ENCODE results near the gene TACR1. TPM values are rescaled to one million over a fixed set of nuclear protein-coding genes. Genes with fewer than 3 reads are reported as not detected.
A peak's percentile ranks its signal among the peaks of the same experiment; 100 is the strongest.

The TACR1 gene
- total and polyA plus RNA-seq, 9 donors, result 0.07 to 0.54 (median 0.24) TPM

- Histone ChIP-seq H3K4me1 (ENCODE audit: control insufficient read depth, insufficient read depth, low read length) (no peaks in the 10 kb centered on the region), H3K4me3 (ENCODE audit: low read length) (no peak overlapping the region), H3K27ac (ENCODE audit: low read length) (no peak overlapping the region), H3K27me3 (ENCODE audit: control insufficient read depth, insufficient read depth, low read length) (no peaks in the 10 kb centered on the region), H3K36me3 (ENCODE audit: control insufficient read depth, insufficient read depth, low read length) (no peaks in the 10 kb centered on the region), H3K9me3 (replicated peaks; ENCODE audit: control insufficient read depth, low read depth, low read length) (no peaks in the 10 kb centered on the region)
- 100% methylated on average over 2 of the region's 3 CpGs for WGBS (ENCODE audit: insufficient coverage)
- no peak for DNase-seq
Measured at GRCh38 chr2:75030218-75031009, 168.9 kb downstream of the TACR1 start.

GRCh38 chr2:75027886-75028285 lies 171.4 kb downstream of the TACR1 start:
- Histone ChIP-seq H3K27ac (ENCODE audit: low read length) (no peak overlapping the region), H3K36me3 (ENCODE audit: control insufficient read depth, insufficient read depth, low read length) (no peaks in the 10 kb centered on the region), H3K27me3 (ENCODE audit: control insufficient read depth, insufficient read depth, low read length) (no peaks in the 10 kb centered on the region), H3K9me3 (replicated peaks; ENCODE audit: control insufficient read depth, low read depth, low read length) (no peaks in the 10 kb centered on the region), H3K4me1 (ENCODE audit: control insufficient read depth, insufficient read depth, low read length) (no peaks in the 10 kb centered on the region), H3K4me3 (ENCODE audit: low read length) (no peak overlapping the region)
- WGBS (ENCODE audit: insufficient coverage), result 100% methylated on average over 2 of the region's 2 CpGs
- no peak for DNase-seq

- no peaks in the 10 kb centered on the region for H3K36me3 ChIP-seq (ENCODE audit: control insufficient read depth, insufficient read depth, low read length)
- DNase-seq, result no peak
- WGBS (ENCODE audit: insufficient coverage), result 80% methylated on average over 1 of the region's 2 CpGs
- no peak overlapping the region for H3K4me3 ChIP-seq (ENCODE audit: low read length)
- no peak overlapping the region for H3K27ac ChIP-seq (ENCODE audit: low read length)
- no peaks in the 10 kb centered on the region for H3K4me1 ChIP-seq (ENCODE audit: control insufficient read depth, insufficient read depth, low read length)
- H3K27me3 ChIP-seq (ENCODE audit: control insufficient read depth, insufficient read depth, low read length), result no peaks in the 10 kb centered on the region
- no peaks in the 10 kb centered on the region for H3K9me3 ChIP-seq (replicated peaks; ENCODE audit: control insufficient read depth, low read depth, low read length)
Measured at GRCh38 chr2:75025633-75026380, 173.5 kb downstream of the TACR1 start.

- no peaks in the 10 kb centered on the region for H3K36me3 ChIP-seq (ENCODE audit: control insufficient read depth, insufficient read depth, low read length)
- no peak for DNase-seq
- H3K4me3 ChIP-seq (ENCODE audit: low read length), result no peak overlapping the region
- no peaks in the 10 kb centered on the region for H3K9me3 ChIP-seq (replicated peaks; ENCODE audit: control insufficient read depth, low read depth, low read length)
- H3K4me1 ChIP-seq (ENCODE audit: control insufficient read depth, insufficient read depth, low read length), result no peaks in the 10 kb centered on the region
- H3K27me3 ChIP-seq (ENCODE audit: control insufficient read depth, insufficient read depth, low read length), result no peaks in the 10 kb centered on the region
- H3K27ac ChIP-seq (ENCODE audit: low read length), result no peak overlapping the region
Measured at GRCh38 chr2:75025216-75025615, 174.1 kb downstream of the TACR1 start.

GRCh38 chr2:75023666-75024455 lies 175.5 kb downstream of the TACR1 start:
- H3K36me3 ChIP-seq (ENCODE audit: control insufficient read depth, insufficient read depth, low read length), result no peaks in the 10 kb centered on the region
- WGBS (ENCODE audit: insufficient coverage), result no CpG with 5 or more reads among the region's 3 CpGs
- H3K4me1 ChIP-seq (ENCODE audit: control insufficient read depth, insufficient read depth, low read length), result no peaks in the 10 kb centered on the region
- no peak overlapping the region for H3K4me3 ChIP-seq (ENCODE audit: low read length)
- no peak for DNase-seq
- no peak overlapping the region for H3K27ac ChIP-seq (ENCODE audit: low read length)
- no peaks in the 10 kb centered on the region for H3K9me3 ChIP-seq (replicated peaks; ENCODE audit: control insufficient read depth, low read depth, low read length)
- H3K27me3 ChIP-seq (ENCODE audit: control insufficient read depth, insufficient read depth, low read length), result no peaks in the 10 kb centered on the region

GRCh38 chr2:75022516-75022915 lies 176.8 kb downstream of the TACR1 start:
- no peaks in the 10 kb centered on the region for H3K9me3 ChIP-seq (replicated peaks; ENCODE audit: control insufficient read depth, low read depth, low read length)
- no peaks in the 10 kb centered on the region for H3K4me1 ChIP-seq (ENCODE audit: control insufficient read depth, insufficient read depth, low read length)
- H3K27ac ChIP-seq (ENCODE audit: low read length), result no peak overlapping the region
- no peaks in the 10 kb centered on the region for H3K27me3 ChIP-seq (ENCODE audit: control insufficient read depth, insufficient read depth, low read length)
- no CpG with 5 or more reads among the region's 1 CpG for WGBS (ENCODE audit: insufficient coverage)
- DNase-seq, result no peak
- no peak overlapping the region for H3K4me3 ChIP-seq (ENCODE audit: low read length)
- no peaks in the 10 kb centered on the region for H3K36me3 ChIP-seq (ENCODE audit: control insufficient read depth, insufficient read depth, low read length)

GRCh38 chr2:75021672-75022071 lies 177.6 kb downstream of the TACR1 start:
- H3K36me3 ChIP-seq (ENCODE audit: control insufficient read depth, insufficient read depth, low read length), result no peaks in the 10 kb centered on the region
- no CpG with 5 or more reads among the region's 1 CpG for WGBS (ENCODE audit: insufficient coverage)
- no peak overlapping the region for H3K27ac ChIP-seq (ENCODE audit: low read length)
- H3K9me3 ChIP-seq (replicated peaks; ENCODE audit: control insufficient read depth, low read depth, low read length), result no peaks in the 10 kb centered on the region
- no peak overlapping the region for H3K4me3 ChIP-seq (ENCODE audit: low read length)
- no peaks in the 10 kb centered on the region for H3K4me1 ChIP-seq (ENCODE audit: control insufficient read depth, insufficient read depth, low read length)
- DNase-seq, result no peak
- no peaks in the 10 kb centered on the region for H3K27me3 ChIP-seq (ENCODE audit: control insufficient read depth, insufficient read depth, low read length)

- Histone ChIP-seq H3K36me3 (ENCODE audit: control insufficient read depth, insufficient read depth, low read length) (no peaks in the 10 kb centered on the region), H3K4me1 (ENCODE audit: control insufficient read depth, insufficient read depth, low read length) (no peaks in the 10 kb centered on the region), H3K4me3 (ENCODE audit: low read length) (no peak overlapping the region), H3K27me3 (ENCODE audit: control insufficient read depth, insufficient read depth, low read length) (no peaks in the 10 kb centered on the region), H3K9me3 (replicated peaks; ENCODE audit: control insufficient read depth, low read depth, low read length) (no peaks in the 10 kb centered on the region), H3K27ac (ENCODE audit: low read length) (no peak overlapping the region)
- 92% methylated on average over 5 of the region's 11 CpGs for WGBS (ENCODE audit: insufficient coverage)
- DNase-seq, result no peak
Measured at GRCh38 chr2:75020476-75020875, 178.8 kb downstream of the TACR1 start.

- Histone ChIP-seq H3K4me1 (ENCODE audit: control insufficient read depth, insufficient read depth, low read length) (no peaks in the 10 kb centered on the region), H3K4me3 (ENCODE audit: low read length) (no peak overlapping the region), H3K27ac (ENCODE audit: low read length) (no peak overlapping the region)
Measured at GRCh38 chr2:75019790-75020189, 179.5 kb downstream of the TACR1 start.

GRCh38 chr2:75018162-75018561 lies 181.2 kb downstream of the TACR1 start:
- H3K36me3 ChIP-seq (ENCODE audit: control insufficient read depth, insufficient read depth, low read length), result no peaks in the 10 kb centered on the region
- no CpG with 5 or more reads among the region's 2 CpGs for WGBS (ENCODE audit: insufficient coverage)
- H3K27ac ChIP-seq (ENCODE audit: low read length), result no peak overlapping the region
- H3K9me3 ChIP-seq (replicated peaks; ENCODE audit: control insufficient read depth, low read depth, low read length), result no peaks in the 10 kb centered on the region
- no peaks in the 10 kb centered on the region for H3K27me3 ChIP-seq (ENCODE audit: control insufficient read depth, insufficient read depth, low read length)
- no peaks in the 10 kb centered on the region for H3K4me1 ChIP-seq (ENCODE audit: control insufficient read depth, insufficient read depth, low read length)
- peak; percentile 64 for DNase-seq
- no peak overlapping the region for H3K4me3 ChIP-seq (ENCODE audit: low read length)

More at GRCh38 chr2:75019790-75020189, 179.5 kb downstream of the TACR1 start:
- no peaks in the 10 kb centered on the region for H3K9me3 ChIP-seq (replicated peaks; ENCODE audit: control insufficient read depth, low read depth, low read length)
- DNase-seq, result no peak
- no peaks in the 10 kb centered on the region for H3K27me3 ChIP-seq (ENCODE audit: control insufficient read depth, insufficient read depth, low read length)
- H3K36me3 ChIP-seq (ENCODE audit: control insufficient read depth, insufficient read depth, low read length), result no peaks in the 10 kb centered on the region
- no CpG with 5 or more reads among the region's 2 CpGs for WGBS (ENCODE audit: insufficient coverage)

Data from muscle of leg (tissue), 11 donors.